GM13976 (cell line): ENCODE data around the gene PLCB1.

ENCODE experiments used
- DNase-seq: peaks from one replicate; pipeline ENCODE4 v3.0.0; 2012; ENCODE audit warnings: low spot score
- in situ Hi-C: fragments of 300-500 bp; cut with MboI; formaldehyde crosslinking; loops from one replicate; pipeline ENCODE4 v1.12.0; 2022; ENCODE audit warnings: low sequenced_read_pairs, mixed read lengths, inconsistent platforms; ENCODE audit not compliant: unreplicated experiment
- TF ChIP-seq, protein P1 (sequence below): IDR thresholded peaks from 2 replicates; pipeline ENCODE4 v1.5.1; 2012; ENCODE audit warnings: borderline replicate concordance, mild to moderate bottlenecking; ENCODE audit not compliant: insufficient read depth; ENCODE audit errors: extremely low read depth, missing control alignments, control extremely low read depth

PLCB1 gene

DNA sequence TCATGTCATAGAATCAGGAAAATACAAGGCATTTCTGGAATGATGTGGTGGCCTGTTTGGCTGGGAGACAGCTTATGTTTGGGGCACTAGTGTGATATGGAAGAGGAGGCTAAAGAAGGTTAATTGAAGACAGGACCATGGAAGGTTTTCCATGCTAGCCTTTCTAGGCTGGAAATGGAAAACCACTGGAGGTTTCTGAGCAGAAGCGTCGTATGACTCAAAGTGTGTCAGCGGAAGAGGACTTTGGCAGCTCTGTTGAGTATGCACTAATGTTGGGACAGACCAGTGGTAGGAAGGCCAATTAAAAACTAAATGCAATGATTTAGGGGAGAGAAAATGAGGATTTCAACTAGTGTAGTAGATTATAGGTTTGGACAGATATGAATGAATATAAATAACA lies 413.1 kb downstream of the PLCB1 start:
- in situ Hi-C loops: no loop called here
- DNase-seq: no peak
- TF ChIP-seq, protein P1, sequence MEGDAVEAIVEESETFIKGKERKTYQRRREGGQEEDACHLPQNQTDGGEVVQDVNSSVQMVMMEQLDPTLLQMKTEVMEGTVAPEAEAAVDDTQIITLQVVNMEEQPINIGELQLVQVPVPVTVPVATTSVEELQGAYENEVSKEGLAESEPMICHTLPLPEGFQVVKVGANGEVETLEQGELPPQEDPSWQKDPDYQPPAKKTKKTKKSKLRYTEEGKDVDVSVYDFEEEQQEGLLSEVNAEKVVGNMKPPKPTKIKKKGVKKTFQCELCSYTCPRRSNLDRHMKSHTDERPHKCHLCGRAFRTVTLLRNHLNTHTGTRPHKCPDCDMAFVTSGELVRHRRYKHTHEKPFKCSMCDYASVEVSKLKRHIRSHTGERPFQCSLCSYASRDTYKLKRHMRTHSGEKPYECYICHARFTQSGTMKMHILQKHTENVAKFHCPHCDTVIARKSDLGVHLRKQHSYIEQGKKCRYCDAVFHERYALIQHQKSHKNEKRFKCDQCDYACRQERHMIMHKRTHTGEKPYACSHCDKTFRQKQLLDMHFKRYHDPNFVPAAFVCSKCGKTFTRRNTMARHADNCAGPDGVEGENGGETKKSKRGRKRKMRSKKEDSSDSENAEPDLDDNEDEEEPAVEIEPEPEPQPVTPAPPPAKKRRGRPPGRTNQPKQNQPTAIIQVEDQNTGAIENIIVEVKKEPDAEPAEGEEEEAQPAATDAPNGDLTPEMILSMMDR: no peak

DNA sequence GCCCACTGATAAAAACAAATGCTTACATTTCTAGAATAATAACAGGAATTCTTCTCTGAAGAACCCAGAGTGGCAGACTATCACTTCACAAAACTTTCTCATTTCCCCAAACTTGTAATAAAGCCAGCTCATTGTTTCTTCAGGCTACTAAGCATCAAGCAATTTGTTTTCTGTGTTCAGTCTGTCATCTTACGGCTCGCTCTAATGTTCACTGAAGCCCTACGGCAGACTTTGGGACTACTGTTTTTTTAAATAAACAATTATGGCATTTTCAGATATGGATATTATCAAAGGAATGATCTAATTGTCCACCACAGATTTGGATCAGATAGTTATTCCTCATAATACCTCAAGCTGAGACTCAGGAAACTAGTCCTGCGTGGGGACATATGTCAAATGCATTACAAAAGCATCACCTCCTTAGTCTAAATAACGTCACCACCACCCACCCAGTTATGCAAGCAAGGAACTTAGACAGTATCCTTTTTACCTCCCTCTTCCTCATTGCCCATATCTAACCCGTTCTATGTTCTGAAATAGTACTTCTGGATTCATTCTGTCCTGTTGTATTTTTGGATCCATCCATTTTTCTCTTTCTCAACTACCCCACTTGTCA lies 415.1 kb downstream of the PLCB1 start:
- in situ Hi-C loops: no loop called here
- TF ChIP-seq, protein P1: no peak
- no peak for DNase-seq

DNA sequence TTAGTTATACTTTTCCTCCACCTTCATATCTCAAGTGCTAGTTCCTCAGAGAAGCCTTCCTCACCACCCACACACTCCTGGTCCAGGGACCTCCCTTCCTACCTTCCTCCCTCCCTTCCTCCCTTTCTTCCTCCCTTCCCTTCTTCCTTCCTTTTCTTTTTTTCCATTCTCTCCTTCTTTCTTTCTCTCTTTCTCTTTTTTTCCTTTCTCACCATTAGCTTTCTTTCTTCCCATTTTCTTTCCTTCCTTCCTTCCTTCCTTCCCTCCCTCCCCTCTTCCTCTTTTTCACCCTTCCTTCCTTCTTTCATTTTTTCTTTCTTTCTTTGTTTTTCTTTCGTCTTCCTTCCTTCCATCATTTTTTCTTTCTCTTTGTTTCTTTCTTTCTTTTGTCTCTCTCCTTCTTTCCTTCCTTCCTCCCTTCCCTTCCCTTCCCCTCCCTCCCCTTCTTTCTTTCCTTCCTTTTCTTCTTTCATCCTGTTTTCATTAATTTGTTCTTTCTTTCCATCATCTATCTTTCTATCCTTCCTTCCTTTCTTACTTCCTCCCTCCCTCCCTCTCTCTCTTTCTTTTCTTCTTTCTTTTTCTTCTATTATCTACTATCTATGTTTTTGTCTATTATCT lies 416.0 kb downstream of the PLCB1 start:
- in situ Hi-C loops: no loop called here
- DNase-seq: no peak
- TF ChIP-seq, protein P1: no peak

DNA sequence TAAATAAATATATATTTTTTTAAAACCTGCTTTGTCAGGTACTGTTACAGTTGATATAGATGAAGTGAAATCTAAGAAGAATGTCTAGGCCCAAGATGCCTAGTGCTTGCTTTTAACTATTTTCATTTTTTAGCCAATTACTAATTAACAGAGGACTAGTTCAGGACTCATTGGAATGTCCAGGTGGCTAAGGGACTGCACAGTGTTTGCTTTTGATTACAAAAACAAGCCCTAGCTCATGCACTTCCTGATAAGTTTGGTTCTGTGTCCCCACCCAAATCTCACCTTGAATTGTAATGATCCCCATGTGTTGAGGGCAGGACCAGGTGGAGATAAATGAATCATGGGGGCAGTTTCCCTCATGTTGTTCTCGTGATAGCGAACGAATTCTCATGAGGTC lies 417.1 kb downstream of the PLCB1 start:
- in situ Hi-C loops: no loop called here
- TF ChIP-seq, protein P1: no peak
- DNase-seq: no peak

DNA sequence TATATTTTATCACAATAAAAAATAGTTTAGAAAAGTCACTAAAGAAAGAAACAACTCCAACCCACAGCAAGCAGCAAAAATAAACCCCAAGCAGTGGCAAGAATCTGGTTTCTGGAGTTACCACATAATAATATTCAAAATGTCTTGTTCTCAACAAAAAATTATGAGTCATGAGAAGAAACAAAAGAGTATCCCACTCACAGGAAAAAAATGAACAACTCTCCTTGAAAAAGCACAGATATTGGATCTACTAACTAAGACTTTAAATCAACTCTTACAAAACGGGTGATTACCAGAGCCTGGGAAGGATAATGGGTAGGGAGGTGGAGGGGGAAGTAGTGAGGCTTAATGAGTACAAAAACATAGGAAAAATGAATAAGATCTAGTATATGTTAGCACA lies 425.6 kb downstream of the PLCB1 start:
- TF ChIP-seq, protein P1: no peak
- in situ Hi-C loops: no loop called here
- DNase-seq: no peak

DNA sequence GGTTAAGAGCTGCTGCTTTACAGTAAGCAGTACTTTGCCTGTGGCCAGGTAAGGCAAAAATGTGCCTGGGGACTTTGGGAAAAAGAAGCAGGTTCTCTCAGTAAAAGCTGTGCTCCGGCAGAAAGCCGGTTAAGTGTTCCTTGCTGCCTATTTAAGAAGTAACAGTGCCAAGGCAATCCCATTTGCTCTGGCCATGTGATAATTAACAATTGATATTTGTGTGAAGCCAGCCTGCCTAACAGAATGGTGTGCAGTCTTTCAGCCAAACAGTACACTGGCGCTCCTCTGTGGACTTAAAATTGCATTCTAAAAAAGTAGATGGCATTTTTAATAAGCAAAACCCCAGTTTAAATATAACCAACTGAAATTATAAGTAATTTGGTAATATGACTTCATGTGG lies 430.3 kb downstream of the PLCB1 start:
- no peak for DNase-seq

More for the DNA sequence above, 430.3 kb downstream of the PLCB1 start:
- TF ChIP-seq, protein P1: no peak
- in situ Hi-C loops: no loop called here
